Measurements from ENCODE around the gene PPP1R9B.

PPP1R9B gene

GRCh38 chr17:50088952-50089825 lies 61.3 kb downstream of the PPP1R9B start:
- Histone ChIP-seq H3K4me2 (ENCODE audit: low read length) (no peak overlapping the region), H3K79me2 (ENCODE audit: low read length) (no peaks in the 10 kb centered on the region), H3K27me3 (ENCODE audit: low read depth, low read length) (no peaks in the 10 kb centered on the region), H3K36me3 (replicated peaks; ENCODE audit: low read depth, low read length) (no peaks in the 10 kb centered on the region), H3K4me3 (ENCODE audit: low read length) (no peak overlapping the region), H3K4me1 (ENCODE audit: low read length) (peaks cover 2% of the 10 kb centered on the region; the same call in 1 of the 2 replicates), H3K27ac (ENCODE audit: low read length) (no peak overlapping the region), H2AFZ (ENCODE audit: low read depth, low read length) (no peak overlapping the region), H3K9ac (ENCODE audit: low read length) (no peak overlapping the region), H4K20me1 (ENCODE audit: insufficient read depth, low read length) (no peaks in the 10 kb centered on the region), H3K9me3 (ENCODE audit: insufficient read depth, low read length) (no peaks in the 10 kb centered on the region)
- TF ChIP-seq CTCF (IDR thresholded peaks at IDR 0.05; ENCODE audit: low read depth, low read length) (no peak), EZH2phosphoT487 (IDR thresholded peaks at IDR 0.05; ENCODE audit: low read depth) (no peak)

GRCh38 chr17:50087912-50088405 lies 62.5 kb downstream of the PPP1R9B start:
- TF ChIP-seq EZH2phosphoT487 (IDR thresholded peaks at IDR 0.05; ENCODE audit: low read depth), result no peak
- TF ChIP-seq CTCF (IDR thresholded peaks at IDR 0.05; ENCODE audit: low read depth, low read length), result no peak
- Histone ChIP-seq H3K4me3 (ENCODE audit: low read length) (no peak overlapping the region), H3K9me3 (ENCODE audit: insufficient read depth, low read length) (no peaks in the 10 kb centered on the region), H3K79me2 (ENCODE audit: low read length) (no peaks in the 10 kb centered on the region), H2AFZ (ENCODE audit: low read depth, low read length) (no peak overlapping the region), H3K4me1 (ENCODE audit: low read length) (no peaks in the 10 kb centered on the region), H3K36me3 (replicated peaks; ENCODE audit: low read depth, low read length) (no peaks in the 10 kb centered on the region), H3K4me2 (ENCODE audit: low read length) (no peak overlapping the region), H3K9ac (ENCODE audit: low read length) (no peak overlapping the region), H4K20me1 (ENCODE audit: insufficient read depth, low read length) (no peaks in the 10 kb centered on the region), H3K27ac (ENCODE audit: low read length) (no peak overlapping the region), H3K27me3 (ENCODE audit: low read depth, low read length) (no peaks in the 10 kb centered on the region)

GRCh38 chr17:50087246-50087911 lies 63.1 kb downstream of the PPP1R9B start:
- no peaks in the 10 kb centered on the region for H3K27me3 ChIP-seq (ENCODE audit: low read depth, low read length)
- H3K9ac ChIP-seq (ENCODE audit: low read length), result no peak overlapping the region
- H3K4me3 ChIP-seq (ENCODE audit: low read length), result no peak overlapping the region
- H3K4me2 ChIP-seq (ENCODE audit: low read length), result no peak overlapping the region
- no peaks in the 10 kb centered on the region for H4K20me1 ChIP-seq (ENCODE audit: insufficient read depth, low read length)
- no peaks in the 10 kb centered on the region for H3K9me3 ChIP-seq (ENCODE audit: insufficient read depth, low read length)
- TF ChIP-seq CTCF (IDR thresholded peaks at IDR 0.05; ENCODE audit: low read depth, low read length) (peak; percentile 90), EZH2phosphoT487 (IDR thresholded peaks at IDR 0.05; ENCODE audit: low read depth) (no peak)
- H3K4me1 ChIP-seq (ENCODE audit: low read length), result no peaks in the 10 kb centered on the region
- no peaks in the 10 kb centered on the region for H3K36me3 ChIP-seq (replicated peaks; ENCODE audit: low read depth, low read length)
- no peak overlapping the region for H3K27ac ChIP-seq (ENCODE audit: low read length)
- H2AFZ ChIP-seq (ENCODE audit: low read depth, low read length), result no peak overlapping the region
- no peaks in the 10 kb centered on the region for H3K79me2 ChIP-seq (ENCODE audit: low read length)

Measured in OCI-LY3 (cell line).